ENCODE data around the gene NAGS. TPM values are rescaled to one million over a fixed set of nuclear protein-coding genes. Genes with fewer than 3 reads are reported as not detected.
"Not testable (repeated sequence)": the region's sequence is repeated elsewhere in the genome, so short reads cannot be mapped to it uniquely, and the experiment has no call there.

The NAGS gene
- total and polyA plus RNA-seq, 7 donors = 0.10 to 13.5 (median 0.20) TPM; not detected in 2

- no peak for TF ChIP-seq CTCF (IDR thresholded peaks at IDR 0.05)
- ATAC-seq = no peak
- intact Hi-C loops (cut with DNase I) = no loop called here
- Histone ChIP-seq H3K4me3 (no peak overlapping the region), H3K27me3 (ENCODE audit: insufficient read depth in 3 of 3, low read length in 2 of 3) (peaks cover 2 to 7% (median 3%) of the 10 kb centered on the region in 3 donors), H3K9me3 (no peaks in the 10 kb centered on the region), H3K36me3 (ENCODE audit: insufficient read depth in 1 of 2, low read depth in 1 of 2) (no peaks in the 10 kb centered on the region), H3K4me1 (no peaks in the 10 kb centered on the region), H3K27ac (no peak overlapping the region)
- 44 to 58% (median 49%) methylated on average over 7 of the region's 7 CpGs for WGBS, 3 donors
- DNase-seq = no peak
These were observed 41.9 kb upstream of the NAGS start for GRCh38 chr17:43962479-43962878.

GRCh38 chr17:43966276-43966675 lies 38.1 kb upstream of the NAGS start:
- intact Hi-C loops (cut with DNase I) = no loop called here

GRCh38 chr17:43967251-43967875 lies 37.1 kb upstream of the NAGS start:
- no peak for TF ChIP-seq CTCF (IDR thresholded peaks at IDR 0.05)
- no peak overlapping the region for H3K4me3 ChIP-seq
- 48 to 51% (median 49%) methylated on average over 9 of the region's 9 CpGs for WGBS, 3 donors
- H3K27me3 ChIP-seq (ENCODE audit: insufficient read depth in 3 of 3, low read length in 2 of 3) = no peaks in the 10 kb centered on the region
- no peak overlapping the region for H3K27ac ChIP-seq
- DNase-seq = no peak
- no peaks in the 10 kb centered on the region for H3K36me3 ChIP-seq (ENCODE audit: insufficient read depth in 1 of 2, low read depth in 1 of 2)
- no peak for ATAC-seq
- no peaks in the 10 kb centered on the region for H3K9me3 ChIP-seq
- no peaks in the 10 kb centered on the region for H3K4me1 ChIP-seq
- intact Hi-C loops (cut with DNase I) = no loop called here

More at GRCh38 chr17:43966276-43966675, 38.1 kb upstream of the NAGS start:
- Histone ChIP-seq H3K4me3 (no peak overlapping the region), H3K27ac (no peak overlapping the region), H3K36me3 (ENCODE audit: insufficient read depth in 1 of 2, low read depth in 1 of 2) (no peaks in the 10 kb centered on the region), H3K9me3 (no peaks in the 10 kb centered on the region), H3K4me1 (no peaks in the 10 kb centered on the region), H3K27me3 (ENCODE audit: insufficient read depth in 3 of 3, low read length in 2 of 3) (peaks cover 0 to 3% (median 2%) of the 10 kb centered on the region in 3 donors)
- ATAC-seq = no peak
- no peak for TF ChIP-seq CTCF (IDR thresholded peaks at IDR 0.05)
- WGBS, 3 donors = 59 to 69% (median 66%) methylated on average over 3 of the region's 3 CpGs
- DNase-seq = no peak

- WGBS, 3 donors = 75 to 76% (median 76%) methylated on average over 4 of the region's 4 CpGs
- ATAC-seq = no peak
- Histone ChIP-seq H3K9me3 (no peaks in the 10 kb centered on the region), H3K27ac (no peak overlapping the region), H3K36me3 (ENCODE audit: insufficient read depth in 1 of 2, low read depth in 1 of 2) (no peaks in the 10 kb centered on the region), H3K27me3 (ENCODE audit: insufficient read depth in 3 of 3, low read length in 2 of 3) (peaks cover 0 to 8% (median 0%) of the 10 kb centered on the region in 3 donors), H3K4me3 (no peak overlapping the region), H3K4me1 (no peaks in the 10 kb centered on the region)
- DNase-seq = no peak
- intact Hi-C loops (cut with DNase I) = no loop called here
- TF ChIP-seq CTCF (IDR thresholded peaks at IDR 0.05) = no peak
These were observed 34.1 kb upstream of the NAGS start for GRCh38 chr17:43970366-43970765.

- intact Hi-C loops (cut with DNase I); H3K9me3 ChIP-seq; H3K4me3 ChIP-seq; DNase-seq; ATAC-seq; H3K36me3 ChIP-seq (ENCODE audit: insufficient read depth in 1 of 2, low read depth in 1 of 2); H3K27ac ChIP-seq; H3K27me3 ChIP-seq (ENCODE audit: insufficient read depth in 3 of 3, low read length in 2 of 3); H3K4me1 ChIP-seq: not testable (repeated sequence)
- 41 to 56% (median 52%) methylated on average over 2 of the region's 2 CpGs for WGBS, 3 donors
These were observed 33.0 kb upstream of the NAGS start for GRCh38 chr17:43971436-43971835.

- ATAC-seq; H3K4me3 ChIP-seq; H3K36me3 ChIP-seq (ENCODE audit: insufficient read depth in 1 of 2, low read depth in 1 of 2); H3K27ac ChIP-seq; DNase-seq; intact Hi-C loops (cut with DNase I); H3K4me1 ChIP-seq; H3K9me3 ChIP-seq: not testable (repeated sequence)
- WGBS, 3 donors = 87% methylated on average over 22 of the region's 22 CpGs
- H3K27me3 ChIP-seq (ENCODE audit: insufficient read depth in 3 of 3, low read length in 2 of 3) = peaks cover 0 to 14% (median 0%) of the 10 kb centered on the region in 3 donors
These were observed 31.8 kb upstream of the NAGS start for GRCh38 chr17:43972444-43973212.
